HG03039 (cell line): ENCODE results near the gene TLCD4.
"Not testable (repeated sequence)": the region's sequence is repeated elsewhere in the genome, so short reads cannot be mapped to it uniquely, and the experiment has no call there.

ENCODE experiments used
- ATAC-seq: cut with Tn5 transposase; IDR thresholded peaks from one replicate; pipeline ENCODE4 v1.9.1; 2021; ENCODE audit warnings: mild to moderate bottlenecking, moderate library complexity; ENCODE audit not compliant: unreplicated experiment

The TLCD4 gene, protein sequence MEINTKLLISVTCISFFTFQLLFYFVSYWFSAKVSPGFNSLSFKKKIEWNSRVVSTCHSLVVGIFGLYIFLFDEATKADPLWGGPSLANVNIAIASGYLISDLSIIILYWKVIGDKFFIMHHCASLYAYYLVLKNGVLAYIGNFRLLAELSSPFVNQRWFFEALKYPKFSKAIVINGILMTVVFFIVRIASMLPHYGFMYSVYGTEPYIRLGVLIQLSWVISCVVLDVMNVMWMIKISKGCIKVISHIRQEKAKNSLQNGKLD

DNA sequence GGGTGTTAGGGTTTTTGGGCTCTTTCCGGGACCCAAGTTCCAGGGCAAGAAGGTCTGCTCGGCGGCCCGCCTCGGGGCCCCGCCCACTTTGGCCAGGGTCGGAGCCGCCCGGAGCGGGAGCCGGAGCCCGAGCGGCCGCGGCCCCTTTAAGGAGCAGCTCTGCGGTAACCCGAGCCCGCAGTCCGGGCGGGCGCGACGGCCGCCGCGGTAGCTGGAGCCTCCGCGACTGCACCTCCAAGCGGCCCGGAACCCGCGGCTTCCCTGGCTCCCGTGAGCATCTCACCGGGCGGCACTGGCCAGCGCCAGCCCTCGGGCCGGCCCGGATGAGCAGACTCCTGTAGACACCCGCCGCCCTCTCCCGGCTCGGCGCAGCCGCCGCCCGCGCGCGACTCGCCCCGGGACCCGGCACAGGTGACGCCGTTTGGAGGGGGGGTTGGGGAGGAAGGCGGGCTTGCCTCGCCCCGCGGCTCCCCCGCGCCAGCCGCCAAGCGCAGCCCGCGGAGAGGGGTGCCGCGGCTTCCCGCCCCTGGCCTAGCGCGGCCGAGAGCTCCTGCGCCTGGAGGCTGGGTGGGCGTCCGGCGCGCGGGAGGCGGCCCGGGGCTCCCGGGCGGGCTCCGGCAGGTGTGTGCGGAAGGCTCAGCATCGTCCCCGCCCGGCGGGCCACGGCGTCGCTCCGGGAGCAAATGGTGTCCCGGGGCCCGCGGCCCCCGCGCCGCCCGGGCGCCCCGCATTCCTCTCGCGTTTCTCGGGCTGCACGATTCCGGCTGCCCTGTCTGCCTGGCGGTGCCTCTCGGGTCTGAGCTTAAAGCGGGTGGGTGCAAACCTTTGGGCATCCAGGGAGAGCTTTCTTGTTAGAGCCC lies at the start of gene TLCD4:
Gene TLCD4 (plus strand): TSS at position 149 of the 860 bp plus-strand sequence. CDS start 26,547 bp downstream, outside the sequence.
- peak; percentile 60 for ATAC-seq

GRCh38 chr1:95067568-95067967 lies 49.6 kb upstream of the TLCD4 start:
- no peak for ATAC-seq

DNA sequence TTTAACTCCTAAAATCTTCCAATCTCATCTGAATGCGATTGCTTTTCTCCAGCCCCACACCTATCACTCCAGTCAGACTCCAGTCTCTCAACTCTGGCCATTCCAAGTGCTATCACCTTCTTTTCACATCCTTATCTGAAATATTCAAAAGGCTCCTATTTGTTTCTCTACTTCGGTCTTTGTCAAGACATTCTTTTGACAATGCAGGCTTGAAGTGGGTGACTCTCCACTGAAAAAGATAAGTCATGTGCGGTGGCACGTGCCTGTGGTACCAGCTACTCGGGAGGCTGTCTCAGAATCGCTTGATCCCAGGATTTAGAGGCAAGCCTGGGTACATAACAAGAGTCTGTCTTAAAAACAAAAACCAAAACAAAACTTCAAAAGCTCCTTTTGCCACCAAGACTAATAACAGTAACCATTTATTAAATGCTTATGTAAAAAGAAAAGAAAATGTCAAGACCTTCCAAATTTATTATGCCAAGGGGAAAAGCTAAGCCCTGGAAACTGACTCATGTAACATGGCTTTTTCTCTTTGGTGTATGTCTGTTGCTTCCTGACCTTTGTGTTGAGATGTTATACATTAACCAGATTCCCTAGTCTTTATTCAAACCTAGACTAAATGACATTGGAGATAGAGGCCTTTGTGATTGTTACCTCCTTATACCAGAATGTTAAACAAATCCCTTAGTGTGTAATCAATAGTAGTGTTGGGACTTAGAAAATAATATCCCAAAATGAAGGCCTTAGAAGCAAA lies 48.0 kb upstream of the TLCD4 start:
- no peak for ATAC-seq

DNA sequence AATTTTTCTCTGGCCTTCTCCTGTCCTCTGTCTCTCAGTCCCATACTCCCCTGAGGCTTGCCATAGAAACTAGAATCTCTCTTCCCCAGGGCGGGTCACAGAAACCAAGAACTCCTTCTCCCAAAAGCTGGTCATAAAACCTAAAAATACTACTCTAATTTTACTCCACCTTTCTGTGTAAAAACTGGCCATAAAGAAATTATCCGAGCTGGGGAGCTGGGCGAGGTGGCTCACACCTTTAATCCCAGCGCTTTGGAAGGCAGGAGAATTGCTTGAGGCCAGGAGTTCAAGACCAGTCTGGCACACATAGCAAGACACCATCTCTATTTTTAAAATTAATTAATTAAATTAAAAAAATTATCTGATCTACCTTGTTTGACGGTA lies 47.5 kb upstream of the TLCD4 start:
- no peak for ATAC-seq

DNA sequence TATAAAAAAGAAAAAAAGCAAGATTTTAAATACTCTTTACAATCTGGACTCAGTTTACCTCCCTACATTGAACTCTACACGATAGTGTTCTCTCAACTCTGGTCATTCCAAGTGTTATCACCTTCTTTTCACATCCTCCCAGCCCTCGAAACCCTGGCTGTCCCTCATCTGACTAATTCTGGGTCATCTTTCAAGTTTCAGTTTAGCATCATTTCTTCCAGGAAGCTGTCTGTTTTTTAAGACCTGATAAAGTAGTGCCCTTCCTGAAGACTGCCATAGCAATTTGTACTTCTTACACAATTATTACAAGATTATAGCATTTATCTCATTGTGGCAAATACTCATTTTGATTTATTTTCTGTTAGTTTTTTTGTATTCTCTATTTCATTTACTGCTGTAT lies 45.6 kb upstream of the TLCD4 start:
- ATAC-seq = no peak

GRCh38 chr1:95072117-95072516 lies 45.0 kb upstream of the TLCD4 start:
- ATAC-seq = no peak

DNA sequence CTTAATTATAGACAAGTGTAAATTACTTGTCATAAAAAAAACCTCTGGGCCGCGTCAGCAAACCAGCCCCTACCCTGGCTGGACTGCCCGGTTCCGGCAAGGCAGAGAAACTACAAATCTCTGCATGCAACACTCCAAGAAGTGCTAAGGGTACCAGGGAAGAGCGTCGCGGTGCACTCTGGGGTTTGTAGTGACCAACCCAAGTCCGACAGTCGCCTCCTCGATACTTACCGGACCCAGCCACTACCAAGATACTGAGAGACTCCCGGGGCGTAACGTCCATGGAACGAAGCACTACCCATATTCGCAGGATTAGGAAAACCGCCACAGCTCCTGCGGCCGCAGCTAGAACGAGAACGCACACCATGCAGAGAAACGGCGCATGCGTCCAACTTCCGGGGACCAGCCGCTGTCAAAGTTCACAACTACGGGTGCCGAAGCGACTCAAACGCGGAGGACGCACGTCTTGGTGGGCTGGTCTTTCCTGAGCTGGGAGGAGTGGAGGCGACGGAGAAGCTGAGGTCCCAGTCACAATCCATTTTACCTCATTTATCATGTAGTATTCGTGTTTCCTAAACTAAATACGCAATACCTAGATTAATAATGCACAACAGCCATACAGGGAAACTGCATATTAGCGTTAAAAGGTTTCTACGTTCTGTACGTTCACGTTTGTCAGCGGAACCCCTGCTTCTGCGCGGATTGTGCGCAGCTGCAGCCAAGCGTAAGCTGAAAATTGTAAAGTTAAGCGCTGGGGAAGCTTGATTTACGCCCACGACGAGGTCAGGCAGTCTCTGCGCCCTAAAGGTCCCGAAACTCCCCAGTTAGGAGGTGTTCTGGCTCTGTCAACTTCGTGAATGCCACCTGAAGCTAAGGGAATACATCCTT lies 44.4 kb upstream of the TLCD4 start, which contains the start of gene ALG14:
Gene ALG14 (minus strand): TSS at position 420 of the 888 bp plus-strand sequence. CDS start 53 bp downstream, at position 367.
- peak; percentile 96 for ATAC-seq

DNA sequence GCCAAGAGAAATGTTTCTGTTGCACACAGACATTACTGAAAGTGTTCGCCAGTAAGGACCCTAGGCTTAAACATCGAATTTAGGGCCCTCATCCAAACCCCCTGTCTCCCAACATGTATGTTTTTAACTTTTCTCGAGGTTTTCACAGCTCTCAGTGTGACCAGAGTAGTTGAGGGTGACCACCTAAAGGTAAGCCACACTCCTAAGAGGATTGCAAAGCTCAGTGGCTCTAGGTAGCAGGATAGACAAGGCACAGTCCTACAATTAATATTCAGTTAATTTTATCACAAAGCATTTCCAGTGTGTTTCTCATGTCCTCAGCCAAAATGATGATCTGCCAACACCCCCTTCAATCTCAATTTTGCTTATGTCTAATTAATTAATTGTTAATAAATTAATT lies 43.7 kb upstream of the TLCD4 start:
- ATAC-seq = no peak

DNA sequence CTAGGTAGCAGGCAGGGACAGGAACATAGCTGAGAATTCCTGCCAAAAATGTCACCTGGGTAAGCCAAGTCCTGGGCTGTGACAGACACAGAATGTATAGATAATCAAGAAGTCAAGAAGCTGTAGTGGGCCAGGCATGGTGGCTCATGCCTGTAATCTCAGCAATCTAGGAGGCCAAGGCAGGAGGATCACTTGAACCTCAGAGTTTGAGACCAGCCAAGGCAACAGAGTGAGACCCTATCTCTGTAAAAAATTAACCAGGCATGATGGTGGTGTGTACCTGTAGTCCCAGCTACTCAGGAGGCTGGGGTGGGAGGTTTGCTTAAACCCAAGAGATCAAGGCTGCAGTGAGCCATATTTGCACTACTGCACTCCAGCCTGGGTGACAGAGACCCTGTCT lies 41.1 kb upstream of the TLCD4 start:
- no peak for ATAC-seq

DNA sequence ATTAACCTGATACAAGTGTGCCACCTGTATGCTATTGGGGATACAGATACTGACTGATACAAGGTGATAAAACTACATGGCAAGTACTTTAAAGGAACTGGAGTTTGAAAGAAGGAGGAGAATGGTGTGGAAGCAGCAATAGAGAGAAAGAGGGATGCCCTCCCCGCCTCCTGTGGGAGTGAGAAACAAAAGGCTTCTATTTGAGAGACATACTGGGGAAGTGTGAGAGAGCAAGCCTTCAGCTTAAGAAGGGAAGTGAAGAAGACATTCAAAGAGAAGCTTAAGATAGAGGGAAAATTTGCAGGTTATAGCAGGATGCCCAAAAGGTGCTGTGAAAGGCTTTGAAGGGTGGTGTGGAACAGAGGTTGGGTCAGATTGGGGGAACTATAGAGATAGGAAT lies 36.7 kb upstream of the TLCD4 start:
- no peak for ATAC-seq

DNA sequence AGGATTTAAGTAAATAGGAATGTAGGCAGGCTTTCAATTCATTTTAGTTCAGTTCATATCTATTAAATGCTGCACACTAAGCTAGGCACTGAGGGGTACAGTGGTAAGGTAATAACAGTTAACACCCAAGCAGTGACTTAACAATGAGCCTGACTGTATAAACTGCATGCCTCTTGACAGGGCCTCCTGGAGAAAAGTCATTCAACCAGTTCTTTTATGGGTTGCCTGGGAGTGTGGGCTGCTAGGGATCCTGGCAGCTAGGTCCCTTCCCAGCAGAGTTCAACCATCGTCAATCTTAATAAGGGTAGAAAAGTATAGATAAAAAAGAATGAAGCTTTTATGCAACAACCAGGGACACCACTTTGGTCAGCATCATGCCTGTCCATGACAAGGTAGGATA lies 36.3 kb upstream of the TLCD4 start:
- ATAC-seq = no peak

DNA sequence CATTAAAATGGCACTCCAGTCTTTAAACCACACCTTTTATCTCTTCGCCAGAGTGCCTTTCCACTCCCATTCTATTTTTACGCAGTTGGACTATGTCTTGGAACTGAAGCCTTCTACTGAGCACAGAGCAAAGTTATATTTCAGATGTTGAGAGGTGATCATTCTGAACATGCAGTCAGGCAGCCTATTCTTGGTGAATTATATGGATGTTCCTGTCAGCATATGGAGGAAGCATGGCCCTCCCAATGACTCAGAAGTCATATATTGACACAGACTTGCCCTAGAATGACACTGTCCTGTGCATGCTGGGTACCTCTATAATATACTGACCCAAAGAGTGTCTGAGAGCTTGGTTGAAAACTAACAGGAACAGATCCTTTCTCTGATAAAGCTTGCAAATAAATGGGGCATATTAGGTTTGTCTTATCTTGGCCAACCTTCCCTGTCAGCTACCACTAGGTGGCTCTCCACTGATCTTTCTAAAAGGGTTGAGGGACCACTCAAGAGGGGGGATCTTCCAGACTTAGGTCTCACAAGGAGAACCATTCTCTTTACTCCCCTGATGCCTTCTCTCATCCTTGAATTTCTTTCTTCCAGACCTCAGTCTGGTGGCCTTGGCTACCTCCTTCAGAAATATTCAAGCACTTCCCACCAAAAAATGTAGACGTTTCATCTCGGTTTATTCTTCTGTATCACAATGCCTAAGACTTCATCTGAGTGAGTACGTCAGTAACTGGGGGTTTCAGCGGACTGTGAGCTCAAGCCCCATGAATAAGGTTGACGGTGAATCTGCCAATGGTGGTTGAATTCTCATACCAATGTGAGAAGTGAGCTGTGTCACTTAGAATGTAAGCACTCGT lies 32.6 kb upstream of the TLCD4 start:
- ATAC-seq = no peak

GRCh38 chr1:95085376-95085775 lies 31.8 kb upstream of the TLCD4 start:
- ATAC-seq = no peak

DNA sequence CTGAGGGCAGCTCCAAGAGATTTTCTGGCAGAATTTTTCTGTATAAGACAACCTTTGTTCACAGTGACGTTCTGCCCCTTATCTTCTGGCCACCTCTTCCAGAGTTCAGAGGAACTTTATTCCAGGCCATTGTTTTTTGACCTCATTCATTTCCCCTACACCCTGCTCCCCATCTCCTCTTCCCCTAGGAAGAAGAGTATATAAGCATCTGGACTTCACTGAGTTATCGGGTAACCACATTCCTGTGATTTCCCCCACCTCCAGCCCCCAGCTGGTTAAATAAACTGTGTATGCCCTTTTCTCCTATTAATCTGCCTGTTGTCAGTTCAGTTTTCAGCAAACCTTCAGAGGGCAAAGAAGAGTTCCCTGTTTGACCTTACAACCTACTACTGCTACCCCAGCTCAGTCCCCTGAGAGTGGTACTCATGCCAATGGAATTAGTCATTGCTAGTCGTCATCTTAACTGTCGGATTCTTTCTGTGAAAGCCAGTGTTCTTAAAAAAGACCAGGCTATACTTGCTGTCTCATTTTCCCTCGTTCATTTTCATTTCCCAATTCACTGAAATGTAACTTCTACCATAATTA lies 30.1 kb upstream of the TLCD4 start:
- ATAC-seq = no peak

DNA sequence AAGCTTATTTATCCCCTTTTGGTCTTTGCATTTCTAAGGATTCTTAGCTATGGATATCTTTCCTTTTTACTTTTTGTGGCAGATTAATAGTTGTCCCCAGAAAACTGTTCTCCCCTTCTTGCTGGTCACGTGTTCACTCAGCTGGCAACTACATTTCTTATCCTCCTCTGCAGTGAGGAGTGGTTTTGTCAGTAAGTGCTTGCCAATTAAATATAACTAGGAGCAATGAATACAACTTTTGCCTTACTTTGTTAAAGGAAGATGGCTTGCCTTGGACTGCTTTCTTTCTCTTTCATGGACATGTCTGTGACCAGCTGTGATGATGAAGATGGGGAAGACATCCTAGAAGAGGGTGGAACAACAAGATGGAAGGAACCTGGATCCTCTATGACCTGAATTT lies 28.9 kb upstream of the TLCD4 start:
- no peak for ATAC-seq

GRCh38 chr1:95089650-95090287 lies 27.4 kb upstream of the TLCD4 start:
- no peak for ATAC-seq

GRCh38 chr1:95091290-95091689 lies 25.9 kb upstream of the TLCD4 start:
- ATAC-seq = not testable (repeated sequence)

- ATAC-seq = not testable (repeated sequence)
Observed at GRCh38 chr1:95092891-95093290, 24.3 kb upstream of the TLCD4 start.

DNA sequence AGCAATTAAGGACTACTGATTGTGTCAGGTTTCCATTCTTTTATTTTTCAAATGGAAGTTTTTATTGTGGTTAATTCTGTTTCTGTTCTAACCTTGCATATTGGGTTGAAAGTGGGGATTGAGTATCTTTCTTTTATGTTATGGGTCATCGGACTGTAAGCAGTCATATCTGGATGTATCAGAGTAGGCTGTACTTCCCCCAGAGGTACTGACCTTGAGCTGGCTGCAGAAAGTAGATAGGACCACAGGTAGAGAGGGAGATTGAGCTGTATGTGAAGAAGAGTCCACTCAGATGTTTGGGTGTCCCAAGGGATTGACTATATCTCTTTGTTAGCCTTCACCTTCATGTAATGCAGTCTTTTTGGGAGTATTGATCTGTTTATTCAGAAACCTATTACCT lies 23.9 kb upstream of the TLCD4 start:
- no peak for ATAC-seq
